Uterus (tissue), 4 donors: ENCODE results near the gene PCYOX1L. TPM values are rescaled to one million over a fixed set of nuclear protein-coding genes. Genes with fewer than 3 reads are reported as not detected.
A peak's percentile ranks its signal among the peaks of the same experiment; 100 is the strongest.

Experiments used
- DNase-seq, 2 donors: peaks; one replicate each; pipeline ENCODE4 v3.0.0-alpha.2; 2019 to 2020
- H3K27ac ChIP-seq, 2 donors: fragments of 200-600 bp; sonication (generic); 1 replicate in 1 of 2; 2 replicates in 1 of 2; pipeline ENCODE4 v1.5.1; 2016 to 2018
- H3K27me3 ChIP-seq, 2 donors: fragments of 200-600 bp; sonication (generic); one replicate each; pipeline ENCODE4 v1.5.1; 2018 to 2019; ENCODE audit warnings: control low read depth in 1 of 2
- H3K36me3 ChIP-seq, 2 donors: fragments of 200-600 bp; sonication (generic); one replicate each; pipeline ENCODE4 v1.5.1; 2019; ENCODE audit warnings: control low read depth in 1 of 2
- H3K4me1 ChIP-seq, 2 donors: fragments of 200-600 bp; sonication (generic); one replicate each; pipeline ENCODE4 v1.5.1; 2018 to 2019; ENCODE audit warnings: control low read depth in 1 of 2
- H3K4me3 ChIP-seq, 2 donors: fragments of 200-600 bp; sonication (generic); 1 replicate in 1 of 2; 2 replicates in 1 of 2; pipeline ENCODE4 v1.5.1; 2018 to 2019; ENCODE audit warnings: mild to moderate bottlenecking in 1 of 2
- H3K9me3 ChIP-seq, 2 donors: fragments of 200-600 bp; sonication (generic); one replicate each; pipeline ENCODE4 v1.5.1; 2019; ENCODE audit warnings: control low read depth in 1 of 2
- CTCF ChIP-seq, 4 experiments: fragments of 200-600 bp in 2 of 4; fragments of 450-650 bp in 2 of 4; sonication (generic) in 2 of 4; IDR thresholded peaks; one replicate each; pipeline ENCODE4 v1.5.1; 2016 to 2019; ENCODE audit warnings: antibody characterized with exemption in 4 of 4, mild to moderate bottlenecking in 2 of 4, moderate library complexity in 1 of 4
- POLR2A ChIP-seq, 2 donors: fragments of 450-650 bp; IDR thresholded peaks; one replicate each; pipeline ENCODE4 v1.6.1; 2016; ENCODE audit warnings: antibody characterized with exemption in 2 of 2, mild to moderate bottlenecking in 1 of 2, moderate library complexity in 1 of 2
- intact Hi-C: fragments of 100-400 bp; cut with DNase I; formaldehyde crosslinking; loops from one replicate; pipeline ENCODE4 v1.15.1; 2023; ENCODE audit warnings: low total_unique reads
- total RNA-seq, 4 donors: library from RNA; depleted of rRNA in 3 of 4; stranded (reverse); fragments of >200 nt in 3 of 4; gene quantifications; one replicate each; pipeline versions ENCODE4 v1.1.0 to v1.2.4, GENCODE V29; 2014 to 2023
- donor health status: DM: yes; HTN: yes; CAD: no.

Gene PCYOX1L
- total RNA-seq, 4 donors from 2014 or later, result 0.59 to 8.6 (median 5.9) TPM

- Histone ChIP-seq H3K4me3 (no peak overlapping the region), H3K36me3 (no peaks in the 10 kb centered on the region), H3K27me3 (no peaks in the 10 kb centered on the region), H3K27ac (no peak overlapping the region), H3K4me1 (peaks cover 0 to 7% of the 10 kb centered on the region in 2 donors), H3K9me3 (no peaks in the 10 kb centered on the region)
- no peak for TF ChIP-seq POLR2A (IDR thresholded peaks at IDR 0.05)
- no peak for TF ChIP-seq CTCF (IDR thresholded peaks at IDR 0.05)
- no peak for DNase-seq
- intact Hi-C loops, result no loop called here
These were observed 5.7 kb upstream of the PCYOX1L start for GRCh38 chr5:149352169-149352568.

- no peak for DNase-seq
- intact Hi-C loops, result no loop called here
- no peak for TF ChIP-seq POLR2A (IDR thresholded peaks at IDR 0.05)
- TF ChIP-seq CTCF (IDR thresholded peaks at IDR 0.05), result no peak
- H3K4me1 ChIP-seq, result no peaks in the 10 kb centered on the region
- no peaks in the 10 kb centered on the region for H3K36me3 ChIP-seq
- H3K4me3 ChIP-seq, result no peak overlapping the region
- no peak overlapping the region for H3K27ac ChIP-seq
- H3K27me3 ChIP-seq, result no peaks in the 10 kb centered on the region
- no peaks in the 10 kb centered on the region for H3K9me3 ChIP-seq
These were observed 3.9 kb upstream of the PCYOX1L start for GRCh38 chr5:149353911-149354310.

- Histone ChIP-seq H3K27ac (no peak overlapping the region), H3K9me3 (no peaks in the 10 kb centered on the region), H3K4me1 (no peaks in the 10 kb centered on the region), H3K4me3 (no peak overlapping the region), H3K36me3 (no peaks in the 10 kb centered on the region), H3K27me3 (no peaks in the 10 kb centered on the region)
- no peak for TF ChIP-seq POLR2A (IDR thresholded peaks at IDR 0.05)
- TF ChIP-seq CTCF (IDR thresholded peaks at IDR 0.05), result no peak
- DNase-seq, result no peak
- intact Hi-C loops, result no loop called here
These were observed 2.2 kb upstream of the PCYOX1L start for GRCh38 chr5:149355688-149356087.

- H3K27ac ChIP-seq, result no peak overlapping the region
- no peaks in the 10 kb centered on the region for H3K27me3 ChIP-seq
- H3K36me3 ChIP-seq, result no peaks in the 10 kb centered on the region
- H3K4me3 ChIP-seq, result no peak overlapping the region
- TF ChIP-seq POLR2A (IDR thresholded peaks at IDR 0.05), result no peak
- TF ChIP-seq CTCF (IDR thresholded peaks at IDR 0.05), result no peak
- intact Hi-C loops, result no loop called here
- H3K4me1 ChIP-seq, result no peaks in the 10 kb centered on the region
- no peaks in the 10 kb centered on the region for H3K9me3 ChIP-seq
- no peak for DNase-seq
These were observed 1.5 kb upstream of the PCYOX1L start for GRCh38 chr5:149356391-149356790.

GRCh38 chr5:149358294-149358651 lies 427 bp downstream of the PCYOX1L start:
- intact Hi-C loops, result no loop called here
- H3K4me3 ChIP-seq, result peak overlapping the region; percentile 68 to 74
- H3K27me3 ChIP-seq, result no peaks in the 10 kb centered on the region
- DNase-seq, result peak; percentile 48 to 55
- H3K4me1 ChIP-seq, result no peaks in the 10 kb centered on the region
- no peak for TF ChIP-seq CTCF (IDR thresholded peaks at IDR 0.05)
- no peak for TF ChIP-seq POLR2A (IDR thresholded peaks at IDR 0.05)
- H3K9me3 ChIP-seq, result no peaks in the 10 kb centered on the region
- peak overlapping the region; percentile 73 to 87 for H3K27ac ChIP-seq
- no peaks in the 10 kb centered on the region for H3K36me3 ChIP-seq
